IPS-18a (cell line): Measurements from ENCODE around the gene RPS28.

Source experiments
- H3K27ac ChIP-seq: one replicate; pipeline ENCODE4 v1.5.1; 2013; ENCODE audit warnings: low read length
- H3K27me3 ChIP-seq: one replicate; pipeline ENCODE4 v1.6.1; 2013; ENCODE audit warnings: mild to moderate bottlenecking, low read length; ENCODE audit not compliant: control insufficient read depth, insufficient read depth
- H3K36me3 ChIP-seq: one replicate; pipeline ENCODE4 v1.6.1; 2013; ENCODE audit warnings: low read depth, low read length; ENCODE audit not compliant: control insufficient read depth
- H3K4me1 ChIP-seq: one replicate; pipeline ENCODE4 v1.6.1; 2013; ENCODE audit warnings: low read depth, low read length; ENCODE audit not compliant: control insufficient read depth
- H3K4me3 ChIP-seq: one replicate; pipeline ENCODE4 v1.5.1; 2013; ENCODE audit warnings: low read length
- H3K9ac ChIP-seq: one replicate; pipeline ENCODE4 v1.6.1; 2013; ENCODE audit warnings: mild to moderate bottlenecking, low read length, moderate library complexity
- H3K9me3 ChIP-seq: one replicate; pipeline ENCODE4 v1.6.1; 2013; ENCODE audit warnings: low read depth, low read length; ENCODE audit not compliant: control insufficient read depth

The RPS28 gene

DNA sequence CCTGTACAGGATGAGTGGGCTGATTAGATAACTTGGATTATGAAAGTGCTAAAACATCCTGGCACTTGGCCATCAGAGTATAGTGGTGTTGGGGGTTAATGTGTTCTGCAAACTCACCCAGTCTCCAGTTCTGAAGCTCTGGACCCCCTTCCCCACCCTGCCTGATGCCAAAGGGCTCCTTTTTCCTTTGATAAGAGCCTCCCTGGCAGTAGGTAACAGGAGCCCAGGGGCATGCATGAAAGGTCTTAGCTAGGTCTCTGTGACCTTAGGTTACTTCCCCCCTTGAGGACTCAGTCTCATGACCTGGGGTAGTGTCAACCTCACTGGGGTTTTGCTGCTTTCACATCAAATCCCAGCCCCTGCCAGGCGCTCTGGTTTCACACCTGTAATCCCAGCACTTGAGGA is 2.5 kb downstream of the RPS28 start:
- H3K9me3 ChIP-seq: no peaks in the 10 kb centered on the region
- no peaks in the 10 kb centered on the region for H3K27me3 ChIP-seq
- peaks cover 6% of the 10 kb centered on the region for H3K4me1 ChIP-seq
- no peak overlapping the region for H3K27ac ChIP-seq
- H3K4me3 ChIP-seq: no peak overlapping the region
- no peak overlapping the region for H3K9ac ChIP-seq
- peaks cover 19% of the 10 kb centered on the region for H3K36me3 ChIP-seq

DNA sequence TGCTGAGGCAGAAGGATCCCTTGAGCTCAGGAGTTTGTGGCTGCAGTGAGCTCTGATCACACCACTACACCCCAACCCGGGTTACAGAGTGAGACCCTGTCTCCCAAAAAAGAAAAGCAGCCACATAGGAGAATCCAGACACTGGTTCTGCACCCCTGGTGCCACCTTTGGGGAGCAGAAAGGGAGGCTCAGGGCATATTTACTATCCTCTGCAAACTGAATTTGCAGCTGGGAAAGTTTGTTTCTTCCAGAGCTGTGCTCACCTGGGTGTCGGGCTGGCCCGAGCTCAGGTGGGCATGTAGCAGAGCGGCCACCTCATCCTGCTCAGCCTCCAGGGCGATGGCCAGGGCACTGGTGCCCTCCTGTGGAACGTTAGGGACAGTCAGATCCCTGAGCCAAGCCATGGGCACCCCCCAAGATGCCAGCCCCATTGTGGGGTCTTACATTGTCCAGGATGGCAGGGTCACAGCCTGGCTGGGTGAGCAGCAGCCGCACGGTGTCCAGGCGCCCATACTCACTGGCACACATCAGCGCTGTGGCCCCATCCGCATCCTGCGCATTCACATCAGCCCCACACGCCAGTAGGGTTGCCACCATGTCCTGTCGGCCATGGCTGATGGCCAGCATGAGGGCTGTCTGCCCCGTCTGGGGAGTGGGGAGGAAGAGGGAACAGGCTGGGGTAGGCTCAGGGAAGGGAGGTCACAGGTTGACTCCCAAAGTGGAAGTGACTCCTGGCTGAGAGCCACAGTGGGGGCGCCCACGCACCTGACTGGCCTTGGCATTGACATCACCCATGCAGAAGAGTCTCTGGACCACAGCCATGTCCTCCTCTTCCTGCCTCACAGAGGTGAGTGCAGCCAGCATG is 3.1 kb downstream of the RPS28 start:
- Histone ChIP-seq H3K4me3 (no peak overlapping the region), H3K36me3 (peaks cover 19% of the 10 kb centered on the region), H3K9ac (no peak overlapping the region), H3K9me3 (no peaks in the 10 kb centered on the region), H3K27me3 (no peaks in the 10 kb centered on the region), H3K27ac (no peak overlapping the region), H3K4me1 (peaks cover 6% of the 10 kb centered on the region)

DNA sequence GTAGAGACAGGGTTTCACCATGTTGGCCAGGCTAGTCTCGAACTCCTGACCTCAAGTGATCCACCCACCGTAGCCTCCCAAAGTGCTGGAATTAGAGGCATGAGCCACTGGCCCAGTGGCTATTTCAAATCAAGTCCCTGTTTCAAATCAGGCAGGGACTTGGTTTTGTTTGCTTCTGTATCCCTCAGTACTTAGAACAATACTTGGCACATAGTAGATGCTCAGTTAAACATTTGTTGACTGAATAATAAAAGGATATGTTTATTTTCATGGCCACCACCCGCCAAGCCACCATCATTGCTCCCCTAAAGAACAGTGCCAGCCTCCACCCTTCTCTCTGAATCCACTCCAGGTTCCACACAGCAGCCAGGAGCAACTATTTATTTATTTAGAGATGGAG is 4.2 kb downstream of the RPS28 start:
- Histone ChIP-seq H3K9me3 (no peaks in the 10 kb centered on the region), H3K4me1 (peaks cover 3% of the 10 kb centered on the region), H3K9ac (no peak overlapping the region), H3K27ac (no peak overlapping the region), H3K27me3 (no peaks in the 10 kb centered on the region), H3K36me3 (peaks cover 19% of the 10 kb centered on the region), H3K4me3 (no peak overlapping the region)

DNA sequence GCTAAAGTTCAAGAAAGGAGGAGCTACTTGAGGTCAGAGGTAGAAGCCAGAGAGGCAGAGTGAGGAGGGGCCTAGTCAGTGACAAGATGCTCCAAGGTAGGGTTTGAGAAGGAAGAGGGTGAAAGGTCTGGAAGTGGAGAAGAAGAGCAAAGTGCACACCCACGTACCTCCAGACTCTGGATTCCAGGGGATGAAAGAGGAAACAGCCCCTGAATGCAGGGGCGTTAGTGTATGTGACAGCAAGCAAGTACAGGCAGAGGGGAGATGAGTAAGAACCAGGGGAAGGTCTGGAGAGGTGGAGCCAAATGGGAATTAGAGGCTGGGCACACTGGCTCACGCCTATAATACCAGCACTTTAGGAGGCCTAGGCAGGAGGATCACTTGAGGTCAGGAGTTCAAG is 8.7 kb downstream of the RPS28 start:
- H3K9me3 ChIP-seq: no peaks in the 10 kb centered on the region
- H3K27ac ChIP-seq: no peak overlapping the region
- H3K36me3 ChIP-seq: no peaks in the 10 kb centered on the region
- H3K9ac ChIP-seq: no peak overlapping the region
- peaks cover 36% of the 10 kb centered on the region for H3K27me3 ChIP-seq
- no peaks in the 10 kb centered on the region for H3K4me1 ChIP-seq
- no peak overlapping the region for H3K4me3 ChIP-seq

DNA sequence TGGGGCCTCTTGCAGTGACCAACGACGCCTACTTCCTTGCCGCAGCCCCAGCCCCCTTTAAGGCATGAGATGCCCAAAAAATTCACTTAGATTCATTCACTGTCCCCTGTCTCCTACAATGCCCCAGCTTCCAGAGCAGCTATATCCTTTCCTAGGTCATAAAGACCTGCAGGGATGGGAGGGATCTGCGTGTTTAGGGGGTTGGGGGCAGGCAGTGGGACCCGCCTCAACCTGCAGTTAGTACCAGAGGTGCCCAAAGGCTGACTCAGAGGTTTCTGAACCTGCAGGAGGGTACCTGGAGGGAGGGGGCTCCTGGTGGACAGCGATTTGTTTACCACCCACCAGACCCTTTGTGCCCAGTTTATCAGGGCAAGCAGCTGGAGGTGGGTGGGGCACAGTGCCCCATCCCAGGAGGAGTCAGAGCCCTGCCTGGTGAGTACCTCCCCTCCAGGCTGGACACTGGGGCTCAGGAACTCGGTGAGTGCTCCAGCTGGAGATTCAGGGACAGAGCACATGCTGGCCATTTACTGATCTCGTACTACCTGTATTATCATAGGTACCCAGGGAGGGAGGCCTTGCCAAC is 10.1 kb downstream of the RPS28 start:
- Histone ChIP-seq H3K27ac (no peak overlapping the region), H3K27me3 (peaks cover 50% of the 10 kb centered on the region), H3K9me3 (no peaks in the 10 kb centered on the region), H3K9ac (no peak overlapping the region), H3K4me3 (no peak overlapping the region), H3K36me3 (no peaks in the 10 kb centered on the region), H3K4me1 (no peaks in the 10 kb centered on the region)

DNA sequence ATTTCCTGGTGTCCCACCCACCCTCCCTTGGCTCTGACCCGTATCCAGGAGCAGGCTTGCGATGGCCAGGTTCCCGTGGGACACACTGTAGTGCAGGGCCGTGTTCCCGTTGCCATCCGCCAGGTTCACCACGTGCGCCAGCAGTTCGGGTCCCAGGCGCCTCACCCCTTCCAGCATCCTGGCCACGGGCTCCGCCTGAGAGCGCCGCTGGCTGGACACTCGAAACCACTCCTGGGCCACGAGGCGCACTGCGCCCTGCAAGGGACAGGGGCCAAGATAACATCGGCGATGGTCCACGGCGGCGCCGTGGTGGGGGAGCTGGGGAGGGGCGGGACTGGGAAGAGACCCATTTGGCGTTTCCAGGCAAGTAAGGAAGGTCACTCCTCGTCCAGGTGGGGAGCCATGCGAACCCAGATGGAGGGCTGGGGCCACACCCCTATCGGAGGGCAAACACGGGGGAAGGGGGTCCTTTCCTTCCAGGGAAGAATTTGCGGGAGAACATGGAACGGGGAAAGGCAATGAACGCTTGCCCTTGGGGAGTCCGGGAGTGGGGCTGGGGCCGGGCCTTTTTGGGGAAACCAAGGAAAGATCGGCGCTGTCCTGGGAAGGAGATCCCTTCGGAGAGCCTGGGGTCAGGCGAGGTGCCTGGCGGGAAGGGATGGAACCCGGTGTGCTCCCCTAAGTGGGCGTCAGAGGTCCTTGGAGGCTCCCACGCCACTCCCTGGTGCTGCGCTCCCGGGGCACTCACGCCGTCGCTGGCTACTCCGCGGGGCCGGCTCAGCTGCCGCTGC is 11.9 kb downstream of the RPS28 start:
- Histone ChIP-seq H3K27me3 (peaks cover 57% of the 10 kb centered on the region), H3K27ac (no peak overlapping the region), H3K4me3 (peak overlapping the region; percentile 40), H3K36me3 (no peaks in the 10 kb centered on the region), H3K9ac (no peak overlapping the region), H3K9me3 (no peaks in the 10 kb centered on the region), H3K4me1 (no peaks in the 10 kb centered on the region)

DNA sequence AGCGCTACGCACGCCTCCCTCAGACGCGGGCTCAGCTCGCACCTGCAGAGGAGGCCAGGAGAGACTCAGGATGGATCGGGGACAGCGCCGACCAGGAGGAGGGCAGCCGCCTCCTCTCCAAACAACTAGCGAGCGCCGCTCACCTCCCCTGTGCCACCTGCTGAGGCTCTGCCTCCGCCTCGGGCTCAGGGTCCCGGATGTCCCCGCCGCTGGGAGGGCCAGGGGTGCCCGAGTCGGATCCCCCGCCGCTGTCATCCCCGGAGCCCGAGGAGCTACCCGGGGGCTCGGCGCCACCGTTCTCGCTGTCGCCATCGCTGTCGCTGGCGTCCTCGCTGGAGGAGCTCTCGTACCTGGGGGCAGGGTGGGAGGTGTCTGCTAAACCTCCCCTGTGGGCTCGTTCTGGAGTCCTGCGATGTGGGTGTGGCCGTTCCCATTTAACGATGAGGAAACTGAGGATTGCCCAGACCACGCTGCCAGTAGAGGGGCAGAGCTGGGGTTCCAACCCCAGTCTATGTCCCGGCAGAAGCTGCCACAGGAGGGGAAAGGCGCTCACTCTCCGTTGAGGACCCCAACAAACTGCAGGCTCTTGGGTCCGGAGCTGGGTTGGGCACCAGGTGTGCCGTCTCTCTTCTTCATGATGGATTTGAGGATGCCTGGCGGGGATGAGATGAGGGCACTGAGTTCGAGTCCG is 12.6 kb downstream of the RPS28 start:
- Histone ChIP-seq H3K4me3 (peak overlapping the region; percentile 40), H3K9me3 (no peaks in the 10 kb centered on the region), H3K9ac (no peak overlapping the region), H3K27ac (no peak overlapping the region), H3K36me3 (no peaks in the 10 kb centered on the region), H3K27me3 (peaks cover 57% of the 10 kb centered on the region), H3K4me1 (no peaks in the 10 kb centered on the region)

DNA sequence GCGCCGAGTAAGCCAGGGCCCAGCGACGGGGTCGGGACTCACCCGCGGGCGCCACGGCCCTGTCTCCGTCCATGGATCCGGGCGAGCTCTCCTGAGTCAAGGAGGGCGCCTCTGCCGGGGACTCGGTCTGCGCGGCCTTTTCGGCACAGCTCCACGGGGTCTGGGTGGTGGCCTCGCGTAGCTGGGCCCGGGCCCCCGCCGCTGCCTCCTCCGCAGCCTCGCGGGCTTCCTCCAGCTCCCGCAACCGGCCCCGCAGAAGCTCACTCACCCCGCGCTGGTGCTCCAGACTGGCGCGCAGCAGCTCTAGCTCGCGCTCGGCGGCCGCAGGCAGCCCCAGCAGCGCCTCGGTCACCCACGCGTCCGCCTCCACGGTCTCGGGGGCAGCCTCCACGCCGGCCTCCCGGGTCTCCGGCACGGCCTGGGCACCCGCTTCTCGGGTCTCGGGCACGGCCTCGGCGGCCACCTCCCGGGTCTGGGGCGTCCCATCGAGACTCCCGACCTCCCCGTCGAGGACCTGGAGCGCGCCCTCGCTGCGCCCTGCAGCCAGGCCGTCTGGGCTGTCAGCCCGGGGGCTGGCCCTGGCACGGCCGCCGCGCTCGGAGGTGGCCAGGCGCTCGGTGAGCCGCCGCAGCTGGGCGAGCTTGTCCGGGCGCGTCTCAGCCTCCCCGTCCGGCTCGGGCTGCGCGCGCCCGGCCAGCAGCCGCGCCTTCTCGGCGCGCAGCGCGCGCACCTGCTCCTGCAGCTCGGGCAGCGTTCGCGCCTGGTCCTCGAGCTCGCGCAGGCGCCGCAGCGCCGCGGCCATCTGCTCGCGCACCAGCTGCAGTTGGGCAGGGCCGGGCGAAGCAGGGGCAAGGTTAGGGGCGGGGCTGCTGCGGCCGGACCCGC is 13.4 kb downstream of the RPS28 start:
- peak overlapping the region; percentile 40 for H3K4me3 ChIP-seq

DNA sequence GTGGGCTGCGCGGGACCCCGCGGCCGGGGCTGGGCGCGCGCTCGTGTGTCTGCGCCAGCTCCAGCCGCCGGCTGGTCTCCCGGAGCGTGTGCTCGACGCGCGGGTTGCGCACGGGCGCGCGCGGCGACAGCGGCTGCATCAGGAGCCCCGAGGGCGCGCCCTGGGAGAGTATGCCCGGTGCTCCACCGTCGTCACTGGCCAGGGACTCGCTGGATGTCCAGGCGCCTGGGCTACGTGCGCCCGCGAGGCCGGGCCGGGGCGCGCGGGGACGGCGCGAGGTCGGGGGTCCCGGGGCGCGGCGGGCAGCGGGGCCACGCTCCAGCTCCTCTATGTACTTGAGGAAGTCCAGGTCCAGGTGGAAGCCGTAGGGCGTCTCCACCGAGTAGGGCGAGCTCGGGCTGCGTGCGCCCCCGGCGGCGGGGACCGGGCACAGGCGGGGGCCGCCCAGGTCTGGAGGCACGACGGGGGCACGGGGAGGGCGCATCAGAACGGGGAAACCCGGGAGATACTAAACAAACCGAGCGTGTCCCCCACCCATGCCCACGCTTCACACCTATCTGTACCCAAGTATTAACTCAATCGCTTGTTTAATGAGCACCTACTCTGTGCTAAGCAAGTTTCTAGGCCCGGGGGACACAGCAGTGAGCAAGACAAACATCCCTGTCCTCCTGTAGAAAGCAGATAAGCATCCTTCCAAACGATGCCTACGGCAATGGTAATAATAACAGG is 14.2 kb downstream of the RPS28 start:
- no peaks in the 10 kb centered on the region for H3K4me1 ChIP-seq
- H3K4me3 ChIP-seq: peak overlapping the region; percentile 35
- peaks cover 59% of the 10 kb centered on the region for H3K27me3 ChIP-seq
- H3K36me3 ChIP-seq: no peaks in the 10 kb centered on the region
- H3K9ac ChIP-seq: no peak overlapping the region
- no peaks in the 10 kb centered on the region for H3K9me3 ChIP-seq
- no peak overlapping the region for H3K27ac ChIP-seq

More for the DNA sequence above, 13.4 kb downstream of the RPS28 start:
- Histone ChIP-seq H3K4me1 (no peaks in the 10 kb centered on the region), H3K9ac (no peak overlapping the region), H3K27me3 (peaks cover 57% of the 10 kb centered on the region), H3K36me3 (no peaks in the 10 kb centered on the region), H3K27ac (no peak overlapping the region), H3K9me3 (no peaks in the 10 kb centered on the region)

DNA sequence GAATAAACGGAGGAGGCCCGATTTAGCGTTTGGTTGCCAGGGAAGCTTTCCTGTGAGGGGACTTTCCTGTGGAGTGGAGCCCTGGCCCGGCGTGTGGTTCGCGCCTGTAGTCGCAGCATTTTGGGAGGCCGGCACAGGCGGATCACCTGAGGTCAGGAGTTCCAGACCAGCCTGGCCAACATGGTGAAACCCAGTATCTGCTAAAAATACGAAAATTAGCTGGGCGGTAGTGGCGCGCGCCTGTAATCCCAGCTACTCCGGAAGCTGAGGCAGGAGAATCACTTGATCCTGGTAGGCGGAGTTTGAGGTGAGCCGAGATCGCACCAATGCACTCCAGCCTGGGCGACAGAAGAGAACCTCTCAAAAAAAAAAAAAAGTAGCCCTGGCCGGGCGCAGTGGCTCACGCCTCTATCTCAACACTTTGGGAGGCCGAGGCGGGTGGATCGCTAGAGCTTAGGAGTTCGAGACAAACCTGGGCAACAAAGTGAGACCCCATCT is 14.8 kb downstream of the RPS28 start:
- Histone ChIP-seq H3K4me1 (no peaks in the 10 kb centered on the region), H3K27me3 (peaks cover 65% of the 10 kb centered on the region), H3K9ac (no peak overlapping the region), H3K9me3 (no peaks in the 10 kb centered on the region), H3K4me3 (peak overlapping the region; percentile 24), H3K36me3 (no peaks in the 10 kb centered on the region), H3K27ac (no peak overlapping the region)
